Liver (tissue), 9 donors: Measurements from ENCODE around the gene GPR157. TPM values are rescaled to one million over a fixed set of nuclear protein-coding genes. Genes with fewer than 3 reads are reported as not detected.
"Not testable (repeated sequence)": the region's sequence is repeated elsewhere in the genome, so short reads cannot be mapped to it uniquely, and the experiment has no call there.

Experiments used
- DNase-seq: peaks from one replicate; pipeline ENCODE4 v3.0.0-alpha.2; 2017; ENCODE audit warnings: low spot score
- H3K27ac ChIP-seq, 2 donors: one replicate each; pipeline ENCODE4 v1.7.0; 2013; ENCODE audit warnings: inconsistent platforms in 2 of 2, low read length in 2 of 2, control low read depth in 1 of 2, low read depth in 1 of 2, mild to moderate bottlenecking in 1 of 2
- H3K27me3 ChIP-seq, 4 donors: one replicate each; pipeline versions ENCODE4 v1.6.1 to v1.7.0; 2013; ENCODE audit warnings: low read length in 3 of 4, inconsistent platforms in 1 of 4, mild to moderate bottlenecking in 1 of 4, moderate library complexity in 1 of 4; ENCODE audit not compliant: control insufficient read depth in 4 of 4, insufficient read depth in 4 of 4
- H3K36me3 ChIP-seq, 4 donors: one replicate each; pipeline versions ENCODE4 v1.6.1 to v1.7.0; 2013; ENCODE audit warnings: low read length in 3 of 4, mild to moderate bottlenecking in 3 of 4, low read depth in 1 of 4, moderate library complexity in 1 of 4; ENCODE audit not compliant: control insufficient read depth in 4 of 4, insufficient read depth in 3 of 4
- H3K4me1 ChIP-seq, 4 donors: one replicate each; pipeline versions ENCODE4 v1.6.1 to v1.7.0; 2013; ENCODE audit warnings: low read length in 3 of 4, mild to moderate bottlenecking in 3 of 4, moderate library complexity in 1 of 4; ENCODE audit not compliant: control insufficient read depth in 4 of 4, insufficient read depth in 4 of 4
- H3K4me3 ChIP-seq, 3 donors: one replicate each; pipeline versions ENCODE4 v1.6.1 to v1.7.0; 2013; ENCODE audit warnings: low read length in 3 of 3, control low read depth in 1 of 3, low read depth in 1 of 3, mild to moderate bottlenecking in 1 of 3
- H3K9ac ChIP-seq, 2 donors: one replicate each; pipeline ENCODE4 v1.7.0; 2013; ENCODE audit warnings: low read length in 2 of 2, mild to moderate bottlenecking in 2 of 2, moderate library complexity in 2 of 2, control low read depth in 1 of 2, low read depth in 1 of 2
- H3K9me3 ChIP-seq, 4 donors: one replicate each; pipeline versions ENCODE4 v1.6.1 to v1.7.0; 2013; ENCODE audit warnings: low read length in 3 of 4; ENCODE audit not compliant: control insufficient read depth in 4 of 4
- EGR1 ChIP-seq, 2 donors: IDR thresholded peaks; 2 replicates each; pipeline ENCODE4 v1.6.1; 2016 to 2018; ENCODE audit warnings: antibody characterized with exemption in 2 of 2, low read depth in 2 of 2
- FOXA1 ChIP-seq: IDR thresholded peaks from 2 replicates; pipeline ENCODE4 v1.6.1; 2016; ENCODE audit warnings: antibody characterized with exemption
- FOXA2 ChIP-seq: IDR thresholded peaks from 2 replicates; pipeline ENCODE4 v1.6.1; 2016; ENCODE audit warnings: antibody characterized with exemption
- GABPA ChIP-seq, 2 donors: IDR thresholded peaks in 1 of 2; conservative IDR thresholded peaks in 1 of 2; 2 replicates each; pipeline ENCODE4 v1.6.1; 2016; ENCODE audit warnings: antibody characterized with exemption in 2 of 2, mild to moderate bottlenecking in 1 of 2, moderate library complexity in 1 of 2
- HNF4A ChIP-seq, 2 donors: conservative IDR thresholded peaks; 2 replicates each; pipeline ENCODE4 v1.6.1; 2016; ENCODE audit warnings: antibody characterized with exemption in 2 of 2, mild to moderate bottlenecking in 2 of 2
- HNF4G ChIP-seq: IDR thresholded peaks from 2 replicates; pipeline ENCODE4 v1.6.1; 2016; ENCODE audit warnings: antibody characterized with exemption
- JUND ChIP-seq, 2 donors: IDR thresholded peaks; 2 replicates each; pipeline ENCODE4 v1.6.1; 2016; ENCODE audit warnings: antibody characterized with exemption in 2 of 2
- NR2F2 ChIP-seq: IDR thresholded peaks from 2 replicates; pipeline ENCODE4 v1.6.1; 2016; ENCODE audit warnings: antibody characterized with exemption
- RAD21 ChIP-seq, 2 donors: IDR thresholded peaks; 2 replicates each; pipeline ENCODE4 v1.6.1; 2016; ENCODE audit warnings: antibody characterized with exemption in 2 of 2, mild to moderate bottlenecking in 2 of 2
- RXRA ChIP-seq, 2 donors: IDR thresholded peaks; 2 replicates each; pipeline ENCODE4 v1.6.1; 2017 to 2018; ENCODE audit warnings: antibody characterized with exemption in 2 of 2, mild to moderate bottlenecking in 1 of 2
- SP1 ChIP-seq: IDR thresholded peaks from 2 replicates; pipeline ENCODE4 v1.6.1; 2018; ENCODE audit warnings: antibody characterized with exemption, mild to moderate bottlenecking
- TAF1 ChIP-seq: conservative IDR thresholded peaks from 2 replicates; pipeline ENCODE4 v1.6.1; 2016; ENCODE audit warnings: antibody characterized with exemption, mild to moderate bottlenecking
- YY1 ChIP-seq: IDR thresholded peaks from 2 replicates; pipeline ENCODE4 v1.6.1; 2016; ENCODE audit warnings: antibody characterized with exemption, mild to moderate bottlenecking
- WGBS: extraction: QIAGEN DNeasy Blood & Tissue Kit; methylation state at CpG from one replicate; pipeline ENCODE4 v1.1.7; 2013; 5-methylcytosine and 5-hydroxymethylcytosine counted together
- polyA plus RNA-seq, 2 donors: library from polyadenylated mRNA; stranded (reverse) in 1 of 2; unstranded in 1 of 2; fragments of 200-250 nt in 1 of 2; fragments of >200 nt in 1 of 2; fragmentation: Nextera tagmentation in 1 of 2; extraction: Ambion mirVana in 1 of 2; gene quantifications; one replicate each; pipeline versions ENCODE4 v1.2.1 to v1.2.3, GENCODE V29; 2013 to 2015
- total RNA-seq, 2 donors: library from RNA; depleted of rRNA; stranded (reverse); fragments of >200 nt; gene quantifications; one replicate each; pipeline ENCODE4 v1.2.3, GENCODE V29; 2014
- TF ChIP-seq, protein P1 (sequence below): IDR thresholded peaks from 2 replicates; pipeline ENCODE4 v1.6.1; 2016; ENCODE audit warnings: antibody characterized with exemption
- TF ChIP-seq, protein P2 (sequence below): fragments of 150-350 bp; IDR thresholded peaks from 2 replicates; pipeline ENCODE4 v1.5.1; 2017; ENCODE audit warnings: improper control_type of control experiment, low read depth, low read length; ENCODE audit not compliant: missing input control
- TF ChIP-seq, protein P3 (sequence below): IDR thresholded peaks from 2 replicates; pipeline ENCODE4 v1.6.1; 2016; ENCODE audit warnings: antibody characterized with exemption, mild to moderate bottlenecking
- TF ChIP-seq, protein P4 (sequence below): IDR thresholded peaks from 2 replicates; pipeline ENCODE4 v1.6.1; 2016; ENCODE audit warnings: antibody characterized with exemption
- TF ChIP-seq, protein P5 (sequence below): IDR thresholded peaks from 2 replicates; pipeline ENCODE4 v1.6.1; 2016; ENCODE audit warnings: antibody characterized with exemption
- donor health status: healthy.
- donor health status: healthy.
- donor health status: healthy.
- donor health status: healthy.
- donor health status: healthy.

The GPR157 gene
- total and polyA plus RNA-seq, 4 donors = 1.3 to 7.0 (median 2.2) TPM

DNA sequence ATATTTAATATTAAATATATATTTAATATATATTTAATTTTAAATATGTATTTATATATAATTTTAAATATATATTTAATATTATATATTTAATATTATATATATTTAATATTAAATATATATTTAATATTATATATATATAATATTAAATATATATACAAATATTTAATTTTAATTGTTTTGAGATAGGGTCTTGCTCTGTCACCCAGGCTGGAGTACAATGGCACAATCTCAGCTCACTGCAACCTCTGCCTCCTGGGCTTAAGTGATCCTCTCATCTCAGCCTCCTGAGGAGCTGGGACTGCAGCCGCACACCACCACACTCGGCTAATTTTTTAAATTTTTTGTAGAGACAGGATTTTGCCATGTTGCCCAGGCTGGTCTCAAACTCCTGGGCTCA is 5.2 kb downstream of the GPR157 start:
- not testable (repeated sequence) for H3K9me3 ChIP-seq, H3K4me3 ChIP-seq, H3K27me3 ChIP-seq, H3K36me3 ChIP-seq, H3K27ac ChIP-seq, DNase-seq, H3K9ac ChIP-seq
- peaks cover 2 to 13% (median 10%) of the 10 kb centered on the region in 4 donors for H3K4me1 ChIP-seq
- WGBS = 98% methylated on average over 2 of the region's 2 CpGs

DNA sequence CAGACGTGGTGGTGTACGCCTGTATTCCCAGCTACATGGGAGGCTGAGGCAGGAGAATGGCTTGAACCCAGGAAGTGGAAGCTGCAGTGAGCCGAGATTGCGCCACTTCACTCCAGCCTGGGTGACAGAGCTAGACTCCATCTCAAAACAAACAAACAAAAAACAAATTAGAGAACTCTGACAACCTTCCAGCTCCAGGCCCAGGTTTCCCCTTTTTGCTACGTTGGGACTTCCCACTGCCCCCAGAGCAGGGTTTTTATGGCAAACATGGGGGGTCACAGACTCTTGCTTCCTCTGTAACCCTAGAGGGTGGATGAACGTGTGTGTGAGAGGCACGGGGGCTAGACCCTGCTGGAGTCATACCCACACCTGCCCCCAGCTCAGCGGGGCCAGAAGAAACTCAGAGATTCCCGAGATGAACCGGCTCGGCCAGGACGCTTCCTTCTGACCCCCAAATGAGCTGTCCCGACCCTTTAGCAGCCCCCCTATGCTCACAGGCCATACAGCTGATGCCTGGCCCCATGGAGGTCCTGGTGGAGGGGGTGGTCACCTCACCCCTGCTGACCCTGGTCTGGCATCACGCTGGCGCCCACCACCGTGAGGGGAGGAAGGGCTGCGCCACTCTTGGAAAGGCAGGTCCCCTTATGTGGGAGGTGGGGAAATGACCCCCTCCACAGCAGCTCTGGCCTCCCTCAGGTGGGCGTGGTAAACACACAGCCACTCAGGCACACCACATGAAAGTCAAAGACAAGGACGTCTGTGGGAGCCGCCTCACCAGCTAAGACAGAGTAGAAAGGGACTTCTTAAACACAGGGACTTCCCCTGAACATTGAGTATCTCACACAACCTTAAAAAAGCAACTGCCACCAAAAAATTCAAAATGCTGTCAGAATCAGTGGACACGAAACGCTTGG is 7.1 kb downstream of the GPR157 start:
- 92% methylated on average over 22 of the region's 22 CpGs for whole genome bisulfite sequencing
- Histone ChIP-seq H3K36me3 (peaks cover 0 to 2% (median 0%) of the 10 kb centered on the region in 4 donors), H3K27me3 (no peaks in the 10 kb centered on the region), H3K4me1 (no peaks in the 10 kb centered on the region), H3K4me3 (no peak overlapping the region), H3K9me3 (no peaks in the 10 kb centered on the region), H3K9ac (no peak overlapping the region), H3K27ac (no peak overlapping the region)
- no peak for DNase-seq
- TF ChIP-seq, protein P1, sequence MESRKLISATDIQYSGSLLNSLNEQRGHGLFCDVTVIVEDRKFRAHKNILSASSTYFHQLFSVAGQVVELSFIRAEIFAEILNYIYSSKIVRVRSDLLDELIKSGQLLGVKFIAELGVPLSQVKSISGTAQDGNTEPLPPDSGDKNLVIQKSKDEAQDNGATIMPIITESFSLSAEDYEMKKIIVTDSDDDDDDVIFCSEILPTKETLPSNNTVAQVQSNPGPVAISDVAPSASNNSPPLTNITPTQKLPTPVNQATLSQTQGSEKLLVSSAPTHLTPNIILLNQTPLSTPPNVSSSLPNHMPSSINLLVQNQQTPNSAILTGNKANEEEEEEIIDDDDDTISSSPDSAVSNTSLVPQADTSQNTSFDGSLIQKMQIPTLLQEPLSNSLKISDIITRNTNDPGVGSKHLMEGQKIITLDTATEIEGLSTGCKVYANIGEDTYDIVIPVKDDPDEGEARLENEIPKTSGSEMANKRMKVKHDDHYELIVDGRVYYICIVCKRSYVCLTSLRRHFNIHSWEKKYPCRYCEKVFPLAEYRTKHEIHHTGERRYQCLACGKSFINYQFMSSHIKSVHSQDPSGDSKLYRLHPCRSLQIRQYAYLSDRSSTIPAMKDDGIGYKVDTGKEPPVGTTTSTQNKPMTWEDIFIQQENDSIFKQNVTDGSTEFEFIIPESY = no peak
- no peak for TF ChIP-seq FOXA2
- TF ChIP-seq TAF1 = no peak
- TF ChIP-seq, protein P2, sequence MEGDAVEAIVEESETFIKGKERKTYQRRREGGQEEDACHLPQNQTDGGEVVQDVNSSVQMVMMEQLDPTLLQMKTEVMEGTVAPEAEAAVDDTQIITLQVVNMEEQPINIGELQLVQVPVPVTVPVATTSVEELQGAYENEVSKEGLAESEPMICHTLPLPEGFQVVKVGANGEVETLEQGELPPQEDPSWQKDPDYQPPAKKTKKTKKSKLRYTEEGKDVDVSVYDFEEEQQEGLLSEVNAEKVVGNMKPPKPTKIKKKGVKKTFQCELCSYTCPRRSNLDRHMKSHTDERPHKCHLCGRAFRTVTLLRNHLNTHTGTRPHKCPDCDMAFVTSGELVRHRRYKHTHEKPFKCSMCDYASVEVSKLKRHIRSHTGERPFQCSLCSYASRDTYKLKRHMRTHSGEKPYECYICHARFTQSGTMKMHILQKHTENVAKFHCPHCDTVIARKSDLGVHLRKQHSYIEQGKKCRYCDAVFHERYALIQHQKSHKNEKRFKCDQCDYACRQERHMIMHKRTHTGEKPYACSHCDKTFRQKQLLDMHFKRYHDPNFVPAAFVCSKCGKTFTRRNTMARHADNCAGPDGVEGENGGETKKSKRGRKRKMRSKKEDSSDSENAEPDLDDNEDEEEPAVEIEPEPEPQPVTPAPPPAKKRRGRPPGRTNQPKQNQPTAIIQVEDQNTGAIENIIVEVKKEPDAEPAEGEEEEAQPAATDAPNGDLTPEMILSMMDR = no peak
- no peak for TF ChIP-seq HNF4G
- TF ChIP-seq NR2F2 = no peak
- TF ChIP-seq RAD21 (IDR thresholded peaks at IDR 0.05) = no peak
- TF ChIP-seq HNF4A (conservative IDR thresholded peaks at IDR 0.05) = no peak
- no peak for TF ChIP-seq JUND (IDR thresholded peaks at IDR 0.05)
- TF ChIP-seq SP1 = no peak
- no peak for TF ChIP-seq FOXA1
- no peak for TF ChIP-seq GABPA (IDR thresholded peaks at IDR 0.05 in 1 of 2, conservative IDR thresholded peaks at IDR 0.05 in 1 of 2)
- no peak for TF ChIP-seq RXRA (IDR thresholded peaks at IDR 0.05)
- TF ChIP-seq, protein P3, sequence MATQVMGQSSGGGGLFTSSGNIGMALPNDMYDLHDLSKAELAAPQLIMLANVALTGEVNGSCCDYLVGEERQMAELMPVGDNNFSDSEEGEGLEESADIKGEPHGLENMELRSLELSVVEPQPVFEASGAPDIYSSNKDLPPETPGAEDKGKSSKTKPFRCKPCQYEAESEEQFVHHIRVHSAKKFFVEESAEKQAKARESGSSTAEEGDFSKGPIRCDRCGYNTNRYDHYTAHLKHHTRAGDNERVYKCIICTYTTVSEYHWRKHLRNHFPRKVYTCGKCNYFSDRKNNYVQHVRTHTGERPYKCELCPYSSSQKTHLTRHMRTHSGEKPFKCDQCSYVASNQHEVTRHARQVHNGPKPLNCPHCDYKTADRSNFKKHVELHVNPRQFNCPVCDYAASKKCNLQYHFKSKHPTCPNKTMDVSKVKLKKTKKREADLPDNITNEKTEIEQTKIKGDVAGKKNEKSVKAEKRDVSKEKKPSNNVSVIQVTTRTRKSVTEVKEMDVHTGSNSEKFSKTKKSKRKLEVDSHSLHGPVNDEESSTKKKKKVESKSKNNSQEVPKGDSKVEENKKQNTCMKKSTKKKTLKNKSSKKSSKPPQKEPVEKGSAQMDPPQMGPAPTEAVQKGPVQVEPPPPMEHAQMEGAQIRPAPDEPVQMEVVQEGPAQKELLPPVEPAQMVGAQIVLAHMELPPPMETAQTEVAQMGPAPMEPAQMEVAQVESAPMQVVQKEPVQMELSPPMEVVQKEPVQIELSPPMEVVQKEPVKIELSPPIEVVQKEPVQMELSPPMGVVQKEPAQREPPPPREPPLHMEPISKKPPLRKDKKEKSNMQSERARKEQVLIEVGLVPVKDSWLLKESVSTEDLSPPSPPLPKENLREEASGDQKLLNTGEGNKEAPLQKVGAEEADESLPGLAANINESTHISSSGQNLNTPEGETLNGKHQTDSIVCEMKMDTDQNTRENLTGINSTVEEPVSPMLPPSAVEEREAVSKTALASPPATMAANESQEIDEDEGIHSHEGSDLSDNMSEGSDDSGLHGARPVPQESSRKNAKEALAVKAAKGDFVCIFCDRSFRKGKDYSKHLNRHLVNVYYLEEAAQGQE = no peak
- no peak for TF ChIP-seq EGR1 (IDR thresholded peaks at IDR 0.05; ENCODE audit: low read depth in 2 of 2)
- TF ChIP-seq, protein P4, sequence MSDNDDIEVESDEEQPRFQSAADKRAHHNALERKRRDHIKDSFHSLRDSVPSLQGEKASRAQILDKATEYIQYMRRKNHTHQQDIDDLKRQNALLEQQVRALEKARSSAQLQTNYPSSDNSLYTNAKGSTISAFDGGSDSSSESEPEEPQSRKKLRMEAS = no peak
- TF ChIP-seq, protein P5, sequence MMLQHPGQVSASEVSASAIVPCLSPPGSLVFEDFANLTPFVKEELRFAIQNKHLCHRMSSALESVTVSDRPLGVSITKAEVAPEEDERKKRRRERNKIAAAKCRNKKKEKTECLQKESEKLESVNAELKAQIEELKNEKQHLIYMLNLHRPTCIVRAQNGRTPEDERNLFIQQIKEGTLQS = no peak
- TF ChIP-seq YY1 = no peak
